GM06990 (cell line): Measurements from ENCODE around the gene ZNF598.

Experiments used
- DNase-seq: peaks from one replicate; pipeline ENCODE4 v3.0.0-alpha.2; 2011; ENCODE audit not compliant: insufficient read length; ENCODE audit errors: extremely low read depth
- H3K27me3 ChIP-seq: replicated peaks from 2 replicates; pipeline ENCODE4 v1.6.0; 2011; ENCODE audit warnings: low read length; ENCODE audit not compliant: control insufficient read depth, insufficient read depth
- H3K36me3 ChIP-seq: 2 replicates; pipeline ENCODE4 v1.5.1; 2011; ENCODE audit warnings: low read length; ENCODE audit not compliant: control insufficient read depth, insufficient read depth
- H3K4me3 ChIP-seq: replicated peaks from 2 replicates; pipeline ENCODE4 v1.5.1; 2011; ENCODE audit warnings: low read depth, mild to moderate bottlenecking, control low read depth, low read length
- TF ChIP-seq, protein P1 (sequence below): IDR thresholded peaks from 2 replicates; pipeline ENCODE4 v1.5.1; 2011; ENCODE audit warnings: low read length, control low read depth, mild to moderate bottlenecking, inconsistent platforms; ENCODE audit not compliant: insufficient read depth, poor library complexity, severe bottlenecking

The ZNF598 gene

GRCh38 chr16:2046893-2047329 lies 37.3 kb upstream of the ZNF598 start:
- Histone ChIP-seq H3K36me3 (no peaks in the 10 kb centered on the region; the same call in 1 of the 2 replicates), H3K27me3 (no peaks in the 10 kb centered on the region), H3K4me3 (peak overlapping the region; percentile 91)
- TF ChIP-seq, protein P1, sequence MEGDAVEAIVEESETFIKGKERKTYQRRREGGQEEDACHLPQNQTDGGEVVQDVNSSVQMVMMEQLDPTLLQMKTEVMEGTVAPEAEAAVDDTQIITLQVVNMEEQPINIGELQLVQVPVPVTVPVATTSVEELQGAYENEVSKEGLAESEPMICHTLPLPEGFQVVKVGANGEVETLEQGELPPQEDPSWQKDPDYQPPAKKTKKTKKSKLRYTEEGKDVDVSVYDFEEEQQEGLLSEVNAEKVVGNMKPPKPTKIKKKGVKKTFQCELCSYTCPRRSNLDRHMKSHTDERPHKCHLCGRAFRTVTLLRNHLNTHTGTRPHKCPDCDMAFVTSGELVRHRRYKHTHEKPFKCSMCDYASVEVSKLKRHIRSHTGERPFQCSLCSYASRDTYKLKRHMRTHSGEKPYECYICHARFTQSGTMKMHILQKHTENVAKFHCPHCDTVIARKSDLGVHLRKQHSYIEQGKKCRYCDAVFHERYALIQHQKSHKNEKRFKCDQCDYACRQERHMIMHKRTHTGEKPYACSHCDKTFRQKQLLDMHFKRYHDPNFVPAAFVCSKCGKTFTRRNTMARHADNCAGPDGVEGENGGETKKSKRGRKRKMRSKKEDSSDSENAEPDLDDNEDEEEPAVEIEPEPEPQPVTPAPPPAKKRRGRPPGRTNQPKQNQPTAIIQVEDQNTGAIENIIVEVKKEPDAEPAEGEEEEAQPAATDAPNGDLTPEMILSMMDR: no peak
- no peak for DNase-seq

- Histone ChIP-seq H3K4me3 (peak overlapping the region; percentile 91; the same call in 1 of the 2 replicates), H3K36me3 (no peaks in the 10 kb centered on the region), H3K27me3 (no peaks in the 10 kb centered on the region)
- no peak for DNase-seq
- TF ChIP-seq, protein P1: no peak
Observed at GRCh38 chr16:2045965-2046892, 36.6 kb upstream of the ZNF598 start.

- TF ChIP-seq, protein P1: no peak
- DNase-seq: no peak
- H3K27me3 ChIP-seq: no peaks in the 10 kb centered on the region
- no peaks in the 10 kb centered on the region for H3K36me3 ChIP-seq
- no peak overlapping the region for H3K4me3 ChIP-seq
Observed at GRCh38 chr16:2044541-2044940, 34.9 kb upstream of the ZNF598 start.

- no peak for DNase-seq
- H3K36me3 ChIP-seq: no peaks in the 10 kb centered on the region
- TF ChIP-seq, protein P1: no peak
Observed at GRCh38 chr16:2043667-2044451, 34.2 kb upstream of the ZNF598 start.

GRCh38 chr16:2042986-2043666 lies 33.5 kb upstream of the ZNF598 start:
- Histone ChIP-seq H3K4me3 (no peak overlapping the region), H3K36me3 (no peaks in the 10 kb centered on the region), H3K27me3 (no peaks in the 10 kb centered on the region)
- DNase-seq: no peak
- TF ChIP-seq, protein P1: no peak

More at GRCh38 chr16:2043667-2044451, 34.2 kb upstream of the ZNF598 start:
- Histone ChIP-seq H3K4me3 (no peak overlapping the region), H3K27me3 (no peaks in the 10 kb centered on the region)
